GM19099 (cell line): ENCODE measurements around the gene MYO1B.

ENCODE experiments used
- POLR2A ChIP-seq: IDR thresholded peaks from 3 replicates; pipeline ENCODE4 v1.6.1; 2011; ENCODE audit warnings: low read depth; ENCODE audit not compliant: insufficient read length; ENCODE audit errors: extremely low read depth

MYO1B gene

GRCh38 chr2:191316246-191316994 lies 71.2 kb downstream of the MYO1B start:
- TF ChIP-seq POLR2A = no peak

- TF ChIP-seq POLR2A = no peak
Observed at GRCh38 chr2:191318037-191318728, 73.0 kb downstream of the MYO1B start.

GRCh38 chr2:191318729-191319078 lies 73.5 kb downstream of the MYO1B start:
- TF ChIP-seq POLR2A = no peak

- TF ChIP-seq POLR2A = no peak
Observed at GRCh38 chr2:191319186-191319585, 74.0 kb downstream of the MYO1B start.

- TF ChIP-seq POLR2A = no peak
Observed at GRCh38 chr2:191320881-191321280, 75.7 kb downstream of the MYO1B start.

- TF ChIP-seq POLR2A = no peak
Observed at GRCh38 chr2:191321861-191322662, 76.9 kb downstream of the MYO1B start.

- TF ChIP-seq POLR2A = no peak
Observed at GRCh38 chr2:191322828-191323506, 77.8 kb downstream of the MYO1B start.

- TF ChIP-seq POLR2A = no peak
Observed at GRCh38 chr2:191325651-191326365, 80.6 kb downstream of the MYO1B start.

GRCh38 chr2:191327484-191327883 lies 82.3 kb downstream of the MYO1B start:
- no peak for TF ChIP-seq POLR2A

GRCh38 chr2:191328150-191328809 lies 83.1 kb downstream of the MYO1B start:
- no peak for TF ChIP-seq POLR2A

- TF ChIP-seq POLR2A = no peak
Observed at GRCh38 chr2:191329841-191330240, 84.6 kb downstream of the MYO1B start.

GRCh38 chr2:191333911-191334357 lies 88.7 kb downstream of the MYO1B start:
- no peak for TF ChIP-seq POLR2A

GRCh38 chr2:191335875-191336464 lies 90.8 kb downstream of the MYO1B start:
- no peak for TF ChIP-seq POLR2A
